NCI-H2171 (cell line): Measurements from ENCODE around the gene PSORS1C2.

Source experiments
- DNase-seq: peaks from one replicate; lab custom pipeline; 2025; lab: John Stamatoyannopoulos, UW

The PSORS1C2 gene

GRCh38 chr6:31139599-31139998 lies 733 bp upstream of the PSORS1C2 start:
- DNase-seq = no peak

GRCh38 chr6:31135710-31136109 lies 3.2 kb downstream of the PSORS1C2 start:
- no peak for DNase-seq

GRCh38 chr6:31132806-31133205 lies 6.1 kb downstream of the PSORS1C2 start:
- no peak for DNase-seq

GRCh38 chr6:31131595-31131994 lies 7.3 kb downstream of the PSORS1C2 start:
- no peak for DNase-seq

GRCh38 chr6:31130751-31131150 lies 8.1 kb downstream of the PSORS1C2 start:
- no peak for DNase-seq

- no peak for DNase-seq
Measured at GRCh38 chr6:31129130-31129529, 9.7 kb downstream of the PSORS1C2 start.

GRCh38 chr6:31128093-31128676 lies 10.7 kb downstream of the PSORS1C2 start:
- DNase-seq = peak; percentile 25

- no peak for DNase-seq
Measured at GRCh38 chr6:31126396-31127175, 12.3 kb downstream of the PSORS1C2 start.

GRCh38 chr6:31125586-31126363 lies 13.1 kb downstream of the PSORS1C2 start:
- no peak for DNase-seq

GRCh38 chr6:31125162-31125561 lies 13.7 kb downstream of the PSORS1C2 start:
- no peak for DNase-seq

GRCh38 chr6:31122791-31123706 lies 15.8 kb downstream of the PSORS1C2 start:
- no peak for DNase-seq

GRCh38 chr6:31121131-31121790 lies 17.6 kb downstream of the PSORS1C2 start:
- DNase-seq = no peak

GRCh38 chr6:31120151-31120915 lies 18.5 kb downstream of the PSORS1C2 start, which contains the start of gene CDSN:
TSS of gene CDSN (minus strand) at chr6:31120446. CDS start at chr6:31120419, 27 bp downstream.
- no peak for DNase-seq

- DNase-seq = no peak
Measured at GRCh38 chr6:31118178-31118577, 20.7 kb downstream of the PSORS1C2 start.

GRCh38 chr6:31116661-31117385 lies 22.0 kb downstream of the PSORS1C2 start:
- no peak for DNase-seq

GRCh38 chr6:31115941-31116560 lies 22.8 kb downstream of the PSORS1C2 start:
- DNase-seq = no peak

GRCh38 chr6:31114970-31115849 lies 23.7 kb downstream of the PSORS1C2 start:
- no peak for DNase-seq

GRCh38 chr6:31114541-31114878 lies 24.4 kb downstream of the PSORS1C2 start, which contains the start of gene PSORS1C1:
TSS of gene PSORS1C1 (plus strand) at chr6:31114800. CDS start at chr6:31129633, 14,833 bp downstream.
- DNase-seq = no peak
